ENCODE results near the gene E4F1. TPM values are rescaled to one million over a fixed set of nuclear protein-coding genes. Genes with fewer than 3 reads are reported as not detected.

E4F1 gene
- total RNA-seq, 4 donors from 2014 or later, result 24.5 to 38.4 (median 27.0) TPM

DNA sequence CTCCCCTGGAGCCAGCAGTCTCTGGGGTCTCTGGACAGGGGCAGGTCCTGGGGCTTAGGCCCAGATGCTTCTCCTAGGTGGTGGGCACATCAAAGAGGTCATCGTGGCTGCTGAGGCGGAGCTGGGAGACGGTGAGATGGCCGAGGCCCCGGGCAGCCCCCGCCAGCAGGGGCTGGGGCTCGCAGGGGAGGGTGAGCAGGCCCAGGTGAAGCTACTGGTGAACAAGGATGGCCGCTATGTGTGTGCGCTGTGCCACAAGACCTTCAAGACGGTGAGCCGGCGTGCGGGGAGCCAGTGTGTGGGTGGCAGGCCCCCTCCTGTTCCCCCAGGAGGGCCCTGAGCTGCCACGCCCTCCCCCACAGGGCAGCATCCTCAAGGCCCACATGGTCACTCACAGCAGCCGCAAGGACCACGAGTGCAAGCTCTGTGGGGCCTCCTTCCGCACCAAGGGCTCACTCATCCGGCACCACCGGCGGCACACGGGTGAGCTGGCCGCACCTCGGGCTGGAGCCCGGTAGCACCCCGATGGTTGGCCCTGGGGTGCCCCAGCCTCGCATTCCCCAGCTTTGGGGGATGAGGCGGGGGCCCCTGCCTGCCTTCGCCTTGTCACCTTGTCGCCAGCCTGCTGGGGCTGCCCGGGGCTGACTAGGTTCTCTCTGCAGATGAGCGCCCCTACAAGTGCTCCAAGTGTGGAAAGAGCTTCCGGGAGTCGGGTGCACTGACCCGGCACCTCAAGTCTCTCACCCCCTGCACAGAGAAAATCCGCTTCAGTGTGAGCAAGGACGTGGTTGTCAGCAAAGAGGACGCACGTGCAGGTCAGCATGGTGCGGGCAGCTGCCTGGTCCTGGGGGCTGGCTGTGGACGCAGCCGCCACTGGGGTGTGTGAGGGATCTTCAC is 9.0 kb downstream of the E4F1 start:
- Histone ChIP-seq H3K4me1 (peaks cover 13% of the 10 kb centered on the region in 2 donors), H3K27ac (no peak overlapping the region), H3K4me3 (no peak overlapping the region), H3K36me3 (peaks cover 0 to 78% of the 10 kb centered on the region in 2 donors), H3K9me3 (no peaks in the 10 kb centered on the region), H3K27me3 (peaks cover 10 to 16% (median 14%) of the 10 kb centered on the region in 3 donors)
- TF ChIP-seq, protein P1, sequence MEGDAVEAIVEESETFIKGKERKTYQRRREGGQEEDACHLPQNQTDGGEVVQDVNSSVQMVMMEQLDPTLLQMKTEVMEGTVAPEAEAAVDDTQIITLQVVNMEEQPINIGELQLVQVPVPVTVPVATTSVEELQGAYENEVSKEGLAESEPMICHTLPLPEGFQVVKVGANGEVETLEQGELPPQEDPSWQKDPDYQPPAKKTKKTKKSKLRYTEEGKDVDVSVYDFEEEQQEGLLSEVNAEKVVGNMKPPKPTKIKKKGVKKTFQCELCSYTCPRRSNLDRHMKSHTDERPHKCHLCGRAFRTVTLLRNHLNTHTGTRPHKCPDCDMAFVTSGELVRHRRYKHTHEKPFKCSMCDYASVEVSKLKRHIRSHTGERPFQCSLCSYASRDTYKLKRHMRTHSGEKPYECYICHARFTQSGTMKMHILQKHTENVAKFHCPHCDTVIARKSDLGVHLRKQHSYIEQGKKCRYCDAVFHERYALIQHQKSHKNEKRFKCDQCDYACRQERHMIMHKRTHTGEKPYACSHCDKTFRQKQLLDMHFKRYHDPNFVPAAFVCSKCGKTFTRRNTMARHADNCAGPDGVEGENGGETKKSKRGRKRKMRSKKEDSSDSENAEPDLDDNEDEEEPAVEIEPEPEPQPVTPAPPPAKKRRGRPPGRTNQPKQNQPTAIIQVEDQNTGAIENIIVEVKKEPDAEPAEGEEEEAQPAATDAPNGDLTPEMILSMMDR (IDR thresholded peaks at IDR 0.05 in 4 of 5, conservative IDR thresholded peaks at IDR 0.05 in 1 of 5), result no peak
- TF ChIP-seq POLR2A (IDR thresholded peaks at IDR 0.05), result no peak
- in situ Hi-C loops (cut with MboI; ENCODE audit: low sequenced_read_pairs in 4 of 4) (no loop called here), intact Hi-C loops (cut with DNase I; ENCODE audit: low total_unique reads) (no loop called here)
- DNase-seq (no peak), ATAC-seq (no peak)

DNA sequence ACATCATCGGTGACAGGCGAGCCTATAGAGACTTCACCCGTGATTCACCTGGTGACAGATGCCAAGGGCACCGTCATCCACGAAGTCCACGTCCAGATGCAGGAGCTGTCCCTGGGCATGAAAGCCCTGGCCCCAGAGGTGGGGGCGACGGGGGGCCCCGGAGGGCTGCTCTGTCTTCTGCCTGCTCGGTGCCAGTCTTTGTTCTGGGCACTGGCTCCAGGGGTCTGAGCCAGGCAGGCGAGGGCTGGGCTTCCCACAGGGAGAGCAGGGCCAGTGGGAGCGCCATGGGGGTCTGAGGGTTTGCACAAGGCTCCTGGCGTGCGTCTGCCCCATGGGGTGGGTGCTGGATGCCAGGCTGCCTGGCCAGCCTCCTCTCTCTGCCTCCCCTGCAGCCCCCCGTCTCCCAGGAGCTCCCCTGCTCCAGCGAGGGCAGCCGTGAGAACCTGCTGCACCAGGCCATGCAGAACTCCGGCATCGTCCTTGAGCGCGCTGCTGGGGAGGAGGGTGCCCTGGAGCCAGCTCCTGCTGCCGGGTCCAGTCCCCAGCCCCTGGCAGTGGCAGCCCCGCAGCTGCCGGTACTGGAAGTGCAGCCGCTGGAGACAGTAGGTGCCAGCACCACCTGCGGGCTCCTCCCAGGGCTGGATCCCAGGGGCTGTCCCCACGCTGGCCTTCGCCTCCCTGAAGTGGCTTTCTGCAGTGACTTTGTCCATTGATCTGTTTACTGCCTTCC is 9.8 kb downstream of the E4F1 start:
- Histone ChIP-seq H3K36me3 (peaks cover 0 to 75% of the 10 kb centered on the region in 2 donors), H3K4me3 (no peak overlapping the region), H3K4me1 (peaks cover 13% of the 10 kb centered on the region in 2 donors), H3K9me3 (no peaks in the 10 kb centered on the region), H3K27me3 (peaks cover 10 to 18% (median 17%) of the 10 kb centered on the region in 3 donors), H3K27ac (no peak overlapping the region)
- intact Hi-C loops (cut with DNase I; ENCODE audit: low total_unique reads), result no loop called here
- no peak for DNase-seq
- in situ Hi-C loops (cut with MboI; ENCODE audit: low sequenced_read_pairs in 4 of 4), result no loop called here
- no peak for ATAC-seq
- TF ChIP-seq, protein P1 (IDR thresholded peaks at IDR 0.05 in 4 of 5, conservative IDR thresholded peaks at IDR 0.05 in 1 of 5), result no peak
- no peak for TF ChIP-seq POLR2A (IDR thresholded peaks at IDR 0.05)

DNA sequence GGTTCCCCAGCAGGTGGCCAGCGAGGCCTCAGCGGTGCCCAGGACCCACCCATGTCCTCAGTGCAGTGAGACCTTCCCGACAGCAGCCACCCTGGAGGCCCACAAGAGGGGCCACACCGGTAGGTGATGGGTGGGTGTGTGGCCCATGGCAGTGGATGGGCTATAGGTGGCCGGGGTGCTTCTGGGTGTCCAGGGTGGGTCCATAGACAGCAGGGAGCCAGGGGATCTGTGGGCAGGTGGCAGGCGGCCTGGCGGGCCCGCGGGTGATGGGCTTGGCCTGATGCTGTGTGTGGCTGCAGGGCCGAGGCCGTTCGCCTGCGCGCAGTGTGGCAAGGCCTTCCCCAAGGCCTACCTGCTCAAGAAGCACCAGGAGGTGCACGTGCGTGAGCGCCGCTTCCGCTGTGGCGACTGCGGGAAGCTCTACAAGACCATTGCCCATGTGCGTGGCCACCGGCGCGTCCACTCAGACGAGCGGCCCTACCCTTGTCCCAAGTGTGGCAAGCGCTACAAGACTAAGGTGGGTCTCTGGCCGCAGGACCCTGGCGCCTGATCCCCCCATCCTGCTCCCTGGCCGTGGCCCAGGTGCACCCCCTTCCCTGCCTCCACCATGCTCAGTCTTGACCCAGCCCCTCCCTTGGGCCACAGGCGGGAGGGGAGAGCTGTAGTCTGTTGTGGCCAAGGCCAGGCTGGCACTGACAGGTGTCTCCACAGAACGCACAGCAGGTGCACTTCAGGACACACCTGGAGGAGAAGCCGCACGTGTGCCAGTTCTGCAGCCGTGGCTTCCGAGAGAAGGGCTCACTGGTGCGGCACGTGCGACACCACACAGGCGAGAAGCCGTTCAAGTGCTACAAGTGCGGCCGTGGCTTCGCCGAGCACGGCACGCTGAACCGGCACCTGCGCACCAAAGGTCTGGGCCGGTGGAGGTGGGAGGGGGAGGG is 10.8 kb downstream of the E4F1 start:
- ATAC-seq (no peak), DNase-seq (no peak)
- intact Hi-C loops (cut with DNase I; ENCODE audit: low total_unique reads), result no loop called here
- H3K4me3 ChIP-seq, result no peak overlapping the region
- in situ Hi-C loops (cut with MboI; ENCODE audit: low sequenced_read_pairs in 4 of 4), result no loop called here
- no peaks in the 10 kb centered on the region for H3K9me3 ChIP-seq
- H3K36me3 ChIP-seq, result peaks cover 0 to 66% of the 10 kb centered on the region in 2 donors
- H3K4me1 ChIP-seq, result peaks cover 13% of the 10 kb centered on the region in 2 donors
- TF ChIP-seq, protein P1 (IDR thresholded peaks at IDR 0.05 in 4 of 5, conservative IDR thresholded peaks at IDR 0.05 in 1 of 5), result no peak
- no peak for TF ChIP-seq POLR2A (IDR thresholded peaks at IDR 0.05)
- peaks cover 10 to 18% (median 17%) of the 10 kb centered on the region in 3 donors for H3K27me3 ChIP-seq
- no peak overlapping the region for H3K27ac ChIP-seq

DNA sequence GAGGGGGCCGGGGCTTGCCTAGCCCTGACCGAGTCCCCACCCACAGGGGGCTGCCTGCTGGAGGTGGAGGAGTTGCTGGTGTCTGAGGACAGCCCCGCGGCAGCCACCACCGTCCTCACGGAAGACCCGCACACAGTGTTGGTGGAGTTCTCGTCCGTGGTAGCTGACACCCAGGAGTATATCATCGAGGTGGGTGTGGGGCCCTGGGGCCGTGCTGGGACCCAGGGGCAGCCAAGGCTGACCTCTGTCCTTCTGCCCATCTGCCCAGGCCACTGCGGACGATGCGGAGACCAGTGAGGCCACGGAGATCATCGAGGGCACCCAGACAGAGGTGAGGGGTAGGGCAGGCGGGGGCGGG is 11.4 kb downstream of the E4F1 start:
- DNase-seq (no peak), ATAC-seq (no peak)
- Histone ChIP-seq H3K36me3 (peaks cover 0 to 65% of the 10 kb centered on the region in 2 donors), H3K9me3 (no peaks in the 10 kb centered on the region), H3K27me3 (peaks cover 10 to 18% (median 17%) of the 10 kb centered on the region in 3 donors), H3K4me3 (no peak overlapping the region), H3K4me1 (peaks cover 13% of the 10 kb centered on the region in 2 donors), H3K27ac (no peak overlapping the region)
- intact Hi-C loops (cut with DNase I; ENCODE audit: low total_unique reads), result no loop called here
- in situ Hi-C loops (cut with MboI; ENCODE audit: low sequenced_read_pairs in 4 of 4), result no loop called here
- TF ChIP-seq POLR2A (IDR thresholded peaks at IDR 0.05), result no peak
- TF ChIP-seq, protein P1 (IDR thresholded peaks at IDR 0.05 in 4 of 5, conservative IDR thresholded peaks at IDR 0.05 in 1 of 5), result no peak

Measured in gastrocnemius medialis (tissue), 4 donors.